IMR-90 (cell line): ENCODE measurements around the gene BLNK. TPM values are rescaled to one million over a fixed set of nuclear protein-coding genes. Genes with fewer than 3 reads are reported as not detected.

Experiments used
- ATAC-seq: fragments of 200-7000 bp; cut with Tn5 transposase; 2 replicates; pipeline ENCODE4 v1.9.1; 2020; ENCODE audit warnings: low read depth, mild to moderate bottlenecking, moderate library complexity
- BruUV-seq: library from RNA; stranded (reverse); fragments of 400-500 nt; replicated peaks from 2 replicates; lab custom pipeline; 2021; lab: Mats Ljungman, UMichigan
- CTCF ChIA-PET: fragments of 300-600 bp; formaldehyde crosslinking; extraction: SDS; loops from one replicate; lab custom pipeline; 2021; ENCODE audit warnings: antibody characterized with exemption; lab: Yijun Ruan, JAX
- POLR2A ChIA-PET: fragments of 300-600 bp; sonication (Branson Sonifier 250); formaldehyde crosslinking; loops from one replicate; lab custom pipeline; 2022; ENCODE audit warnings: antibody characterized with exemption; ENCODE audit not compliant: unreplicated experiment; lab: Charles Lee
- DNase-seq: peaks from one replicate; pipeline ENCODE4 v3.0.0; 2013
- H2AFZ ChIP-seq: replicated peaks from 2 replicates; pipeline ENCODE3; 2013; ENCODE audit warnings: low read length, mild to moderate bottlenecking; ENCODE audit not compliant: poor library complexity
- H2AK5ac ChIP-seq: 2 replicates; pipeline ENCODE4 v1.6.1; 2013; ENCODE audit warnings: low read depth, low read length, inconsistent platforms
- H2AK9ac ChIP-seq: replicated peaks from 2 replicates; pipeline ENCODE3; 2013; ENCODE audit warnings: mild to moderate bottlenecking, low read depth, low read length, moderate library complexity; ENCODE audit not compliant: poor library complexity
- H2BK120ac ChIP-seq: 2 replicates; pipeline ENCODE4 v1.6.1; 2013; ENCODE audit warnings: low read depth, low read length, inconsistent platforms
- H2BK15ac ChIP-seq: 3 replicates; pipeline ENCODE4 v1.6.1; 2013; ENCODE audit warnings: low read depth, low read length, inconsistent platforms
- H2BK20ac ChIP-seq: 2 replicates; pipeline ENCODE4 v1.6.1; 2013; ENCODE audit warnings: low read depth, mild to moderate bottlenecking, inconsistent platforms, low read length, moderate library complexity
- H2BK5ac ChIP-seq: 2 replicates; pipeline ENCODE4 v1.6.1; 2013; ENCODE audit warnings: mild to moderate bottlenecking, low read depth, low read length, inconsistent platforms; ENCODE audit not compliant: poor library complexity, severe bottlenecking
- H3K14ac ChIP-seq: replicated peaks from 2 replicates; pipeline ENCODE4 v1.6.1; 2013; ENCODE audit warnings: low read depth, low read length, inconsistent platforms
- H3K18ac ChIP-seq: 2 replicates; pipeline ENCODE4 v1.6.1; 2013; ENCODE audit warnings: low read depth, low read length, control low read depth
- H3K23ac ChIP-seq: 2 replicates; pipeline ENCODE4 v1.6.1; 2013; ENCODE audit warnings: low read depth, low read length, inconsistent platforms
- H3K27ac ChIP-seq: 2 replicates; pipeline ENCODE4 v1.5.1; 2013; ENCODE audit warnings: mild to moderate bottlenecking, control low read depth, low read length; ENCODE audit not compliant: insufficient read depth
- H3K27me3 ChIP-seq: 2 replicates; pipeline ENCODE4 v1.6.1; 2013; ENCODE audit warnings: low read length; ENCODE audit not compliant: control insufficient read depth, insufficient read depth
- H3K36me3 ChIP-seq: 2 replicates; pipeline ENCODE4 v1.6.1; 2013; ENCODE audit warnings: low read length, mixed read lengths; ENCODE audit not compliant: control insufficient read depth, insufficient read depth
- H3K4ac ChIP-seq: 2 replicates; pipeline ENCODE4 v1.6.1; 2013; ENCODE audit warnings: low read depth, low read length, inconsistent platforms
- H3K4me1 ChIP-seq: 2 replicates; pipeline ENCODE4 v1.6.1; 2013; ENCODE audit warnings: low read length, mixed read lengths; ENCODE audit not compliant: control insufficient read depth, insufficient read depth
- H3K4me2 ChIP-seq: 2 replicates; pipeline ENCODE4 v1.6.1; 2013; ENCODE audit warnings: low read depth, mild to moderate bottlenecking, control low read depth, low read length, moderate library complexity
- H3K4me3 ChIP-seq: 2 replicates; pipeline ENCODE4 v1.5.1; 2013; ENCODE audit warnings: low read depth, mild to moderate bottlenecking, control low read depth, low read length, moderate library complexity; ENCODE audit not compliant: insufficient read depth
- H3K56ac ChIP-seq: 2 replicates; pipeline ENCODE4 v1.6.1; 2013; ENCODE audit warnings: low read length, inconsistent platforms; ENCODE audit not compliant: insufficient read depth; ENCODE audit errors: extremely low read depth
- H3K79me1 ChIP-seq, 2 experiments: 2 replicates each; pipeline ENCODE4 v1.6.1; 2013; ENCODE audit warnings: low read length in 2 of 2, inconsistent platforms in 1 of 2, low read depth in 1 of 2
- H3K9ac ChIP-seq: 2 replicates; pipeline ENCODE4 v1.6.1; 2013; ENCODE audit warnings: low read depth, low read length, control low read depth
- H3K9me1 ChIP-seq: 2 replicates; pipeline ENCODE4 v1.6.1; 2013; ENCODE audit warnings: low read length, inconsistent platforms; ENCODE audit not compliant: insufficient read depth
- H3K9me3 ChIP-seq: 2 replicates; pipeline ENCODE4 v1.6.1; 2013; ENCODE audit warnings: low read length; ENCODE audit not compliant: control insufficient read depth, insufficient read depth
- H4K20me1 ChIP-seq: 2 replicates; pipeline ENCODE4 v1.6.1; 2013; ENCODE audit warnings: low read length, inconsistent platforms; ENCODE audit not compliant: insufficient read depth
- H4K5ac ChIP-seq: 2 replicates; pipeline ENCODE4 v1.6.1; 2013; ENCODE audit warnings: mild to moderate bottlenecking, low read depth, low read length, control low read depth
- H4K8ac ChIP-seq, 2 experiments: 2 replicates each; pipeline ENCODE4 v1.6.1; 2013; ENCODE audit warnings: low read depth in 2 of 2, low read length in 2 of 2, control low read depth in 1 of 2, inconsistent platforms in 1 of 2
- H4K91ac ChIP-seq: 2 replicates; pipeline ENCODE4 v1.6.1; 2013; ENCODE audit warnings: low read depth, low read length, inconsistent platforms; ENCODE audit not compliant: insufficient read depth
- CEBPB ChIP-seq: IDR thresholded peaks from 2 replicates; pipeline ENCODE4 v1.6.1; 2012; ENCODE audit warnings: low read depth, low read length, improper control_type of control experiment
- CHD1 ChIP-seq: IDR thresholded peaks from 2 replicates; pipeline ENCODE4 v1.6.1; 2012; ENCODE audit warnings: low read depth, low read length, improper control_type of control experiment
- ELK1 ChIP-seq: fragments of 150-350 bp; IDR thresholded peaks from 2 replicates; pipeline ENCODE4 v1.6.1; 2016; ENCODE audit warnings: low read depth, mild to moderate bottlenecking, low read length, moderate library complexity, borderline replicate concordance
- MAZ ChIP-seq: IDR thresholded peaks from 2 replicates; pipeline ENCODE4 v1.6.1; 2012; ENCODE audit warnings: low read depth, mild to moderate bottlenecking, low read length, improper control_type of control experiment, moderate library complexity, borderline replicate concordance
- NFE2L2 ChIP-seq: fragments of 150-350 bp; IDR thresholded peaks from 2 replicates; pipeline ENCODE4 v1.6.1; 2016; ENCODE audit warnings: low read depth, mild to moderate bottlenecking, low read length
- RCOR1 ChIP-seq: IDR thresholded peaks from 2 replicates; pipeline ENCODE4 v1.6.1; 2012; ENCODE audit warnings: mild to moderate bottlenecking, low read length, improper control_type of control experiment; ENCODE audit not compliant: insufficient replicate concordance
- SMC3 ChIP-seq: fragments of 150-350 bp; IDR thresholded peaks from 2 replicates; pipeline ENCODE4 v1.6.1; 2016; ENCODE audit warnings: low read depth, mild to moderate bottlenecking, antibody characterized with exemption, low read length, moderate library complexity
- WGBS, 2 experiments: methylation state at CpG; one replicate each; pipeline versions ENCODE4 v1.1.5 to v1.1.7; 2013; ENCODE audit warnings: missing lambda C conversion rate in 2 of 2; ENCODE audit not compliant: insufficient read length in 1 of 2; ENCODE audit errors: extremely low coverage in 2 of 2; 5-methylcytosine and 5-hydroxymethylcytosine counted together
- dilution Hi-C: fragments of 300-500 bp; cut with HindIII; formaldehyde crosslinking; loops from one replicate; pipeline ENCODE4 v1.14.3; 2018; ENCODE audit warnings: low sequenced_read_pairs; ENCODE audit not compliant: unreplicated experiment
- in situ Hi-C: fragments of 300-500 bp; cut with MboI; formaldehyde crosslinking; loops from 3 replicates; pipeline ENCODE4 v1.14.3; 2019; ENCODE audit warnings: low sequenced_read_pairs, inconsistent platforms, mixed read lengths
- intact Hi-C: fragments of 100-400 bp; cut with micrococcal nuclease; formaldehyde crosslinking; loops from 2 replicates; pipeline ENCODE4 v1.10.0; 2022
- polyA plus RNA-seq, 3 experiments: library from polyadenylated mRNA; depleted of rRNA; stranded (reverse); fragments of >200 nt; gene quantifications; 2 replicates each; pipeline ENCODE4 v1.2.3, GENCODE V29; 2012; ENCODE audit warnings: low replicate concordance in 1 of 3
- total RNA-seq: library from RNA; depleted of rRNA; stranded (reverse); fragments of >200 nt; gene quantifications from 2 replicates; pipeline ENCODE4 v1.2.3, GENCODE V29; 2012

Gene BLNK
- total and polyA plus RNA-seq, 2 of the 4 experiments (the other 2 are of a cell fraction): not detected

DNA sequence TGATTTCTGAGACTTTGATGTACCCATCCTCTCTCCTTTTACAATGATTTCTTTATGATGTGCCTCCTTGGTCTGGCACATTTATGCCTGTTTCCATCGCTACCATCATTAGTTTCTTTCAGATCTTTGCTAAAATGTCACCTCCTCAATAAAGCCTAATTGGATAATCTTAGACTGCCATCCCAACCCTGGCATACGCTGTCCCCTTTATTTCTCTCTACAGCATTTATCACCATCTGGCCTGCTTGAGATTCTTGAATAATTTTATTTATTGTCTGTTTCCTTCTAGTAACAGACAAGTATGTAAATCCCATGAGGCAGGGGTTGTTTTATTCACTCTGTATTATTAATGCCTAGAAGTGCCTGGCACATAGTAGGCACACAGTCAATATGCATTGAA, 26.1 kb upstream of the BLNK start:
- H3K27me3 ChIP-seq: peaks cover 7% of the 10 kb centered on the region
- in situ Hi-C loops (loop anchor here (5.0 kb wide), 1 partner anchor 275 kb away; no protein-coding TSS in a partner anchor), intact Hi-C loops (loop anchor here (10.0 kb wide), 1 partner anchor 603 kb away; the partner anchor contains the start of gene TCTN3), dilution Hi-C loops (no loop called here)
- BruUV-seq: no TSS peak
- no peaks in the 10 kb centered on the region for H4K20me1 ChIP-seq
- no peak overlapping the region for H3K56ac ChIP-seq
- H2AFZ ChIP-seq: no peak overlapping the region
- no peaks in the 10 kb centered on the region for H3K79me1 ChIP-seq
- H3K9ac ChIP-seq: no peak overlapping the region
- no peak overlapping the region for H3K18ac ChIP-seq
- no peak overlapping the region for H3K4ac ChIP-seq
- no peak overlapping the region for H2AK9ac ChIP-seq
- H3K36me3 ChIP-seq: no peaks in the 10 kb centered on the region
- no peak overlapping the region for H3K14ac ChIP-seq
- no CpG with 5 or more reads among the region's 2 CpGs for WGBS, 2 experiments
- TF ChIP-seq NFE2L2: no peak
- no peak for TF ChIP-seq ELK1
- no peak for TF ChIP-seq SMC3
- no peak for TF ChIP-seq CHD1
- TF ChIP-seq RCOR1: no peak
- TF ChIP-seq MAZ: no peak
- no peak for TF ChIP-seq CEBPB
- no peak overlapping the region for H2AK5ac ChIP-seq
- H3K23ac ChIP-seq: no peak overlapping the region
- CTCF ChIA-PET: no interaction called here
- ATAC-seq (no peak), DNase-seq (no peak)
- no peak overlapping the region for H2BK20ac ChIP-seq
- no peak overlapping the region for H3K27ac ChIP-seq
- H4K91ac ChIP-seq: no peak overlapping the region
- no peak overlapping the region for H4K5ac ChIP-seq
- no peaks in the 10 kb centered on the region for H3K9me1 ChIP-seq
- H3K4me1 ChIP-seq: no peaks in the 10 kb centered on the region
- H3K4me2 ChIP-seq: no peak overlapping the region
- no peak overlapping the region for H2BK15ac ChIP-seq
- H4K8ac ChIP-seq: no peak overlapping the region
- H3K9me3 ChIP-seq: no peaks in the 10 kb centered on the region
- H3K4me3 ChIP-seq: no peak overlapping the region
- H2BK5ac ChIP-seq: no peak overlapping the region
- no peak overlapping the region for H2BK120ac ChIP-seq
- POLR2A ChIA-PET: no interaction called here
